Measurements from ENCODE around the gene CNKSR2.

- no peak for TF ChIP-seq EZH2 (IDR thresholded peaks at IDR 0.05; ENCODE audit: borderline replicate concordance, low read length)
- no peak for TF ChIP-seq CTCF (conservative IDR thresholded peaks at IDR 0.05 in 1 of 2, IDR thresholded peaks at IDR 0.05 in 1 of 2; ENCODE audit: extremely low read depth in 1 of 2, insufficient read depth in 1 of 2, low read depth in 1 of 2, low read length in 2 of 2)
These were observed 4.6 kb upstream of the CNKSR2 start for GRCh38 chrX:21369613-21370012.

All from mammary epithelial cell (primary cell).